HepG2 (cell line): ENCODE results near the gene ATG16L1. TPM values are rescaled to one million over a fixed set of nuclear protein-coding genes. Genes with fewer than 3 reads are reported as not detected.

ENCODE experiments used
- ATAC-seq: fragments of 200-7000 bp; cut with Tn5 transposase; 3 replicates; pipeline ENCODE4 v1.9.1; 2020; ENCODE audit warnings: mild to moderate bottlenecking, moderate library complexity
- BruUV-seq: library from RNA; stranded (reverse); fragments of 400-500 nt; replicated peaks from 2 replicates; lab custom pipeline; 2021; lab: Mats Ljungman, UMichigan
- CTCF ChIA-PET: fragments of 300-600 bp; formaldehyde crosslinking; extraction: SDS; loops from one replicate; lab custom pipeline; 2021; ENCODE audit warnings: low total read pairs, inconsistent platforms, low intra/inter-chr PET ratio; lab: Yijun Ruan, JAX
- POLR2A ChIA-PET: fragments of 350-600 bp; sonication (Branson Sonifier 250); formaldehyde crosslinking; loops from one replicate; lab custom pipeline; 2020; ENCODE audit warnings: antibody characterized with exemption, inconsistent platforms; lab: Yijun Ruan, JAX
- DNase-seq: peaks from one replicate; pipeline ENCODE4 v3.0.0-alpha.2; 2015; ENCODE audit warnings: low spot score
- FAIRE-seq: peaks from 3 replicates; lab custom pipeline; 2011; peaks lifted over from hg19 to GRCh38; lab: Jason Lieb, UNC
- H2AFZ ChIP-seq: one replicate; pipeline ENCODE4 v1.6.1; 2011; ENCODE audit warnings: low read length, inconsistent platforms
- H3K27ac ChIP-seq: fragments of 300-600 bp; 3 replicates; pipeline ENCODE4 v1.8.0; 2011; ENCODE audit warnings: mixed run types, mild to moderate bottlenecking, mixed read lengths, low read length, inconsistent platforms; ENCODE audit not compliant: insufficient read depth; ENCODE audit errors: extremely low read length
- H3K27me3 ChIP-seq, 2 experiments: fragments of 200-600 bp in 1 of 2; 2 replicates in 1 of 2; 3 replicates in 1 of 2; pipeline versions ENCODE4 v1.6.0 to v1.8.0; 2011; ENCODE audit warnings: low read length in 2 of 2, mild to moderate bottlenecking in 2 of 2, moderate library complexity in 2 of 2, inconsistent platforms in 1 of 2; ENCODE audit not compliant: insufficient read depth in 2 of 2, control insufficient read depth in 1 of 2
- H3K36me3 ChIP-seq, 2 experiments: fragments of 200-600 bp in 1 of 2; replicated peaks in 1 of 2; 2 replicates in 1 of 2; 3 replicates in 1 of 2; pipeline versions ENCODE4 v1.5.1 to v1.8.0; 2011; ENCODE audit warnings: low read length in 2 of 2, inconsistent platforms in 1 of 2; ENCODE audit not compliant: insufficient read depth in 2 of 2, control insufficient read depth in 1 of 2
- H3K4me1 ChIP-seq: 2 replicates; pipeline ENCODE4 v1.5.1; 2012; ENCODE audit warnings: low read length, inconsistent platforms; ENCODE audit not compliant: insufficient read depth
- H3K4me2 ChIP-seq: 2 replicates; pipeline ENCODE4 v1.6.0; 2011; ENCODE audit warnings: low read depth, low read length, inconsistent platforms
- H3K4me3 ChIP-seq, 3 experiments: fragments of 200-600 bp in 1 of 3; sonication (generic), shearing (Covaris generic) in 1 of 3; replicated peaks in 1 of 3; 2 replicates each; pipeline ENCODE4 v1.5.1; 2011 to 2016; ENCODE audit warnings: low read length in 3 of 3, inconsistent platforms in 2 of 3, low read depth in 2 of 3, mild to moderate bottlenecking in 2 of 3, control low read depth in 1 of 3, mixed read lengths in 1 of 3; ENCODE audit not compliant: insufficient read depth in 1 of 3
- H3K79me2 ChIP-seq: one replicate; pipeline ENCODE4 v1.6.1; 2011; ENCODE audit warnings: low read length, inconsistent platforms; ENCODE audit not compliant: insufficient read depth
- H3K9ac ChIP-seq: 2 replicates; pipeline ENCODE4 v1.6.0; 2011; ENCODE audit warnings: mild to moderate bottlenecking, low read depth, low read length, inconsistent platforms; ENCODE audit not compliant: insufficient read depth
- H3K9me3 ChIP-seq: 2 replicates; pipeline ENCODE4 v1.5.1; 2012; ENCODE audit warnings: mild to moderate bottlenecking, low read length
- H4K20me1 ChIP-seq: 2 replicates; pipeline ENCODE4 v1.6.0; 2011; ENCODE audit warnings: inconsistent platforms, mild to moderate bottlenecking, low read length, moderate library complexity; ENCODE audit not compliant: insufficient read depth
- DPF2 ChIP-seq: sonication (generic); formaldehyde crosslinking; IDR thresholded peaks from 2 replicates; pipeline ENCODE4 v1.4.0; 2020; ENCODE audit warnings: mild to moderate bottlenecking, low read depth, missing genetic modification reagents, borderline replicate concordance
- MAFF ChIP-seq: IDR thresholded peaks from 2 replicates; pipeline ENCODE4 v1.6.1; 2011; ENCODE audit warnings: low read depth, low read length, improper control_type of control experiment
- SRSF9 ChIP-seq: fragments of 200-400 bp; formaldehyde crosslinking; IDR thresholded peaks from 2 replicates; pipeline ENCODE4 v1.6.1; 2018; ENCODE audit warnings: borderline replicate concordance, mild to moderate bottlenecking, low read depth, low read length; ENCODE audit not compliant: insufficient read depth, poor library complexity, severe bottlenecking
- TEAD2 ChIP-seq: sonication (generic); formaldehyde crosslinking; IDR thresholded peaks from 2 replicates; pipeline ENCODE4 v1.9.0; 2021; ENCODE audit warnings: missing genetic modification reagents
- TRIM24 ChIP-seq: sonication (generic); formaldehyde crosslinking; IDR thresholded peaks from 2 replicates; pipeline ENCODE4 v1.8.0; 2022; ENCODE audit warnings: mild to moderate bottlenecking, missing genetic modification reagents
- ZKSCAN8 ChIP-seq: IDR thresholded peaks from 2 replicates; pipeline ENCODE4 v1.6.1; 2016; ENCODE audit warnings: borderline replicate concordance, missing genetic modification reagents, missing compliant biosample characterization
- ZNF281 ChIP-seq: sonication (generic); formaldehyde crosslinking; IDR thresholded peaks from 2 replicates; pipeline ENCODE4 v1.4.0; 2020; ENCODE audit warnings: missing genetic modification reagents, borderline replicate concordance
- ZNF790 ChIP-seq: sonication (generic); formaldehyde crosslinking; IDR thresholded peaks from 2 replicates; pipeline ENCODE4 v1.8.0; 2022; ENCODE audit warnings: missing genetic modification reagents, mild to moderate bottlenecking, borderline replicate concordance
- WGBS: methylation state at CpG from one replicate; pipeline ENCODE4 v1.1.6; 2017; ENCODE audit warnings: low lambda C conversion rate; 5-methylcytosine and 5-hydroxymethylcytosine counted together
- in situ Hi-C: cut with HindIII; loops from 2 replicates; pipeline ENCODE4 v1.10.0; 2017; ENCODE audit warnings: low pct_unique_long_range_greater_than_20kb; ENCODE audit not compliant: extremely low pct_ligation_motif_present
- intact Hi-C: fragments of 100-400 bp; cut with micrococcal nuclease; formaldehyde crosslinking; loops from one replicate; pipeline ENCODE4 v1.10.0; 2022; ENCODE audit not compliant: unreplicated experiment
- polyA plus RNA-seq, 8 experiments: library from polyadenylated mRNA; depleted of rRNA in 3 of 8; stranded (reverse) in 7 of 8; unstranded in 1 of 8; fragments of >200 nt; fragmentation: Illumina TruSeq in 4 of 8; extraction: Trizol in 4 of 8; gene quantifications; 2 replicates each; pipeline versions ENCODE4 v1.2.1 to v1.2.3, GENCODE V29; 2011 to 2016; ENCODE audit warnings: low read depth in 4 of 8, missing spikeins in 1 of 8, mixed read lengths in 1 of 8; ENCODE audit not compliant: insufficient read depth in 1 of 8
- total RNA-seq, 5 experiments: library from RNA; depleted of rRNA; stranded (reverse); fragments of >200 nt; fragmentation: Illumina TruSeq; extraction: Trizol; gene quantifications; 2 replicates each; pipeline ENCODE4 v1.2.3, GENCODE V29; 2016; ENCODE audit warnings: low read depth in 1 of 5
- TF ChIP-seq, protein P1 (sequence below): IDR thresholded peaks from 2 replicates; pipeline ENCODE4 v1.6.1; 2018; ENCODE audit warnings: missing genetic modification reagents, mild to moderate bottlenecking, missing compliant biosample characterization
- TF ChIP-seq, protein P2 (sequence below): sonication (generic); formaldehyde crosslinking; IDR thresholded peaks from 2 replicates; pipeline ENCODE4 v1.8.0; 2022; ENCODE audit warnings: mild to moderate bottlenecking, missing genetic modification reagents
- TF ChIP-seq, protein P3 (sequence below): sonication (generic); formaldehyde crosslinking; IDR thresholded peaks from 2 replicates; pipeline ENCODE4 v1.8.1; 2023; ENCODE audit warnings: mild to moderate bottlenecking, missing genetic modification reagents

ATG16L1 gene
- total and polyA plus RNA-seq, 2 of the 13 experiments (the other 11 are each of a cell fraction or from before 2014, with no cell fraction given) = 26.0 to 51.7 TPM

DNA sequence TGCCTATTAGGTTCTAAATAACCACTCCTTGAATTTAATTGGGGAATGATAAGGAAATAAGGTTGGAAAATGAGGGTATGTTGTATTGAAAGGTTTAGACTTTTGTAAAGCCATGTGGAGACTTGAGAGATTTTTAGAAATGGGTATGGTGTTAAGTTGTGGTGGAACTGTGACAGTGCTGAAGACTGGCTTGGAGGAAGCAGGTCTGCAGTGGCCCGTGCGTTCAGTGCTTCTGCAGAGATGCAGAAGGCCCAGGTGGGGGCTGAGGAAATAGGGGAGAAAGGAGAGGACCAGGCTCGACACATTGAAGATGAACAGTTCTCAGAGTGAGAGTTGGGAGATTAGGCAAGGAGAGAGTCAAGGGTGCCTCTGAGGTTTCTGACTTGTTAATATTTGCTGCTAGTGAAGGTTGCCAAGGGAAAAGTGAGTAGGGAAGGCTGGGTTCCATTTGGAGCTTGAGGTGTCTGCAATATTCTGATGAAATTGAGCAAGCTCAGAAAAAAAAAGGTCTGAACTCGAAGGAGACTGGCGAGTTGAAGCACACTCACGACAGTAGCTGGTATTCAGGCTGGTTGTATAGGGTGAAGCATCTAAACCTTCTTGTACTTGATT, 30.6 kb downstream of the ATG16L1 start:
- in situ Hi-C loops (no loop called here), intact Hi-C loops (no loop called here)
- FAIRE-seq (no peak), ATAC-seq (no peak), DNase-seq (no peak)
- Histone ChIP-seq H3K79me2 (no peaks in the 10 kb centered on the region), H3K36me3 (peaks cover 44 to 87% of the 10 kb centered on the region in 2 experiments), H3K4me1 (no peaks in the 10 kb centered on the region), H2AFZ (no peak overlapping the region), H4K20me1 (no peaks in the 10 kb centered on the region), H3K9me3 (no peaks in the 10 kb centered on the region), H3K9ac (no peak overlapping the region), H3K27me3 (no peaks in the 10 kb centered on the region), H3K27ac (no peak overlapping the region), H3K4me3 (no peak overlapping the region), H3K4me2 (no peak overlapping the region)
- ChIA-PET CTCF (no interaction called here), POLR2A (no interaction called here)
- BruUV-seq = no TSS peak
- 94% methylated on average over 6 of the region's 6 CpGs for WGBS
- no peak for TF ChIP-seq SRSF9

DNA sequence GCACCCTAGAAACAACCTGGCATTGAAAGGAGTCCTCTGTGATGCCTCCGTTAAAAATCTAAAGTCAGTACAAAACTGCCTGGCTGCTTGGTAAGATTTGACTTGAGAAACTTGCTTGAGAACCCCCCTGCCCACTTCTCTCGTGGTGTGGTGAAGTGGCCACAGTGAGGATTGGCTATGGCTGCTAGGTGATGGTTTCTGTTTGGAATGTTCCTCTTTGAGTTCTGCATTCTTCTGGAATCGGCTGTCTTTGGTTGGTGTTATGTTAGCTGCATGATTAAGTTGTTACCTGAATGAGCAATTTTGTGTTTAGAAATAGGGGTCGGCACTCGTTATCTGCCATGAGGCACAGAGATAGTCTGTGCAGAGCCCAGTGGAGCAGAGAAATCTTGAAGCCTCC, 34.4 kb downstream of the ATG16L1 start:
- in situ Hi-C loops = no loop called here
- TSS peak; percentile 4 for BruUV-seq
- 98% methylated on average over 5 of the region's 5 CpGs for WGBS
- intact Hi-C loops = no loop called here
- Histone ChIP-seq H3K4me3 (no peak overlapping the region), H3K27ac (no peak overlapping the region), H2AFZ (no peak overlapping the region), H3K4me2 (no peak overlapping the region), H3K9me3 (no peaks in the 10 kb centered on the region), H4K20me1 (0 out of 2 replicates have a peak, but pooled peaks cover 3% of the 10 kb centered on the region), H3K9ac (no peak overlapping the region), H3K36me3 (peaks cover 48 to 82% of the 10 kb centered on the region in 2 experiments), H3K79me2 (no peaks in the 10 kb centered on the region), H3K27me3 (no peaks in the 10 kb centered on the region), H3K4me1 (no peaks in the 10 kb centered on the region)
- ChIA-PET POLR2A (no interaction called here), CTCF (no interaction called here)
- FAIRE-seq (no peak), DNase-seq (no peak), ATAC-seq (no peak)
- TF ChIP-seq ZNF790 (CRISPR knock-in tag) (no peak), TEAD2 (CRISPR knock-in tag) (no peak), TRIM24 (CRISPR knock-in tag) (no peak), DPF2 (CRISPR knock-in tag) (no peak), ZNF281 (CRISPR knock-in tag) (no peak), ZKSCAN8 (CRISPR knock-in tag) (no peak), MAFF (no peak)
- TF ChIP-seq, protein P1, sequence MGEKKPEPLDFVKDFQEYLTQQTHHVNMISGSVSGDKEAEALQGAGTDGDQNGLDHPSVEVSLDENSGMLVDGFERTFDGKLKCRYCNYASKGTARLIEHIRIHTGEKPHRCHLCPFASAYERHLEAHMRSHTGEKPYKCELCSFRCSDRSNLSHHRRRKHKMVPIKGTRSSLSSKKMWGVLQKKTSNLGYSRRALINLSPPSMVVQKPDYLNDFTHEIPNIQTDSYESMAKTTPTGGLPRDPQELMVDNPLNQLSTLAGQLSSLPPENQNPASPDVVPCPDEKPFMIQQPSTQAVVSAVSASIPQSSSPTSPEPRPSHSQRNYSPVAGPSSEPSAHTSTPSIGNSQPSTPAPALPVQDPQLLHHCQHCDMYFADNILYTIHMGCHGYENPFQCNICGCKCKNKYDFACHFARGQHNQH (CRISPR knock-in tag) = no peak
- TF ChIP-seq, protein P2, sequence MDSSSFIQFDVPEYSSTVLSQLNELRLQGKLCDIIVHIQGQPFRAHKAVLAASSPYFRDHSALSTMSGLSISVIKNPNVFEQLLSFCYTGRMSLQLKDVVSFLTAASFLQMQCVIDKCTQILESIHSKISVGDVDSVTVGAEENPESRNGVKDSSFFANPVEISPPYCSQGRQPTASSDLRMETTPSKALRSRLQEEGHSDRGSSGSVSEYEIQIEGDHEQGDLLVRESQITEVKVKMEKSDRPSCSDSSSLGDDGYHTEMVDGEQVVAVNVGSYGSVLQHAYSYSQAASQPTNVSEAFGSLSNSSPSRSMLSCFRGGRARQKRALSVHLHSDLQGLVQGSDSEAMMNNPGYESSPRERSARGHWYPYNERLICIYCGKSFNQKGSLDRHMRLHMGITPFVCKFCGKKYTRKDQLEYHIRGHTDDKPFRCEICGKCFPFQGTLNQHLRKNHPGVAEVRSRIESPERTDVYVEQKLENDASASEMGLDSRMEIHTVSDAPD = no peak
- TF ChIP-seq, protein P3, sequence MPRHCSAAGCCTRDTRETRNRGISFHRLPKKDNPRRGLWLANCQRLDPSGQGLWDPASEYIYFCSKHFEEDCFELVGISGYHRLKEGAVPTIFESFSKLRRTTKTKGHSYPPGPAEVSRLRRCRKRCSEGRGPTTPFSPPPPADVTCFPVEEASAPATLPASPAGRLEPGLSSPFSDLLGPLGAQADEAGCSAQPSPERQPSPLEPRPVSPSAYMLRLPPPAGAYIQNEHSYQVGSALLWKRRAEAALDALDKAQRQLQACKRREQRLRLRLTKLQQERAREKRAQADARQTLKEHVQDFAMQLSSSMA = no peak
